ENCODE measurements around the gene GOLT1A.

GOLT1A gene

DNA sequence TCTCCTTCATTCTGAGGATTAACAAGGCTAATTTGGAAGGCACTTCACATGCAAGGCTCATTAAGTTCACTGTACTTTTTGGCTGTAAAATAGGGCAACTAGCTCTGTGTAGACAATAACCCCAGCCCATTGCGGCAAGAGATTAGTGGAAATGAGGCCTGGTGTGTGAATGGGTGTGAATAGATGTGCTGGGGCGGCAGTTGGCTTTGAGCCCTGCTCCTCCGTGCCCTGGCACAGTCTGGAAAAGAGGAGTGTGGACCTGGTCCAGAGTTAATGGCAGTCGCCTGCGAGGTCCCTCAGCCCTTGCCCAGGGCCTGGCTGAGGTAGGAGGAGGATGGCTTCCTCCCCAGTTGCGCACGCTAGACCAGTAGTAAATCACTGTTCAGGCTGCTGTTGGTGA is 22.3 kb downstream of the GOLT1A start:
- DNase-seq (ENCODE audit: low read depth): no peak

GRCh38 chr1:204190212-204191211 is 23.3 kb downstream of the GOLT1A start:
- DNase-seq (ENCODE audit: low read depth): no peak

DNA sequence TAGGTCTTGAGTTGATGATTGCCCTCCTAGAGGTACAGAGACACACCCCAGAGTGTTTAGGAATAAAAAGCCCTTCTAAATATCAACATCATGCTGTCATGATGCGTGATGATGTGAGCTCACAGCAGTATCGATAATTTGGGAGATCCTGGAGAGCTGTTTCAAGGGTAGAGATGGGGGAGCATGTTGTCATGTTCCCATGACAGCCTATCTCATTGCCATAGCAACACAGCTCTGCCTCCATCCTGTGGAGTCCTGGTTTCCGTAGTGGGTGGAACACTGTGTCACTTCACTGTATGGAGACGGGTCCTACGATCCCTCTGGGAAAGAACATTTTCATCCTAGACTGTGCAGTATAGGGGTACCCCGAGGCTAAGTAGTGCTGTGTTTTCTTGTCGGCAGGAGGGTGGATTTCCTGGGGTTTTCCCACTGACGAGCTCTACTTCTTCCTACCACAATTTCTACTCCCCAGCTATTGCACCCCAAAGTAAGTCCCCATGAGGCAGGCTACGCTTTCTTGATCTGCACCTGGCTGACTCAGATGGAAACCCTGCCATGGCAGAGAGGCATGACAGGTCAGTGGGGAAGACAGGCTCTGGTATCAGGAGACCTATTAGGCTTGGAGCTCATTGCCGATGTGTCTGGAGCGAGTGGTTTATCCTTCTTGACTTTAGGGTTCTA is 24.7 kb downstream of the GOLT1A start:
- DNase-seq (ENCODE audit: low read depth): no peak

DNA sequence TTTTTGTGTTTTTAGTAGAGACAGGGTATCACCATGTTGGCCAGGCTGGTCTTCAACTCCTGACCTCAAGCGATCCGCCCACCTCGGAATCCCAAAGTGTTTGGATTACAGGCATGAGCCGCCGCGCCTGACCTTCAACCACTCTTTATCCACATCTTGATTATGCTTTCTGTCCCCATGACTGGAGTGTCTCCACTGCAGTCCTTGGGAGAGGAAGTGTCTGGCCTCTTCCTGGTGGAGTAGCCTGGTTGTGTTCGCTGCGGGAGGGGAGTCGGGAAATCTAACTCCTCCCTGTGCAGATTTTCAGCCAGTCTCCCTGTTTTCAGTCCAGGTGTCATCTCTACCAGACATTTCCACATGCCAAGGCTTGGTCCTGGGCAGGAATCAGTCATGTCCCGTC is 27.2 kb downstream of the GOLT1A start:
- no peak for DNase-seq (ENCODE audit: low read depth)

DNA sequence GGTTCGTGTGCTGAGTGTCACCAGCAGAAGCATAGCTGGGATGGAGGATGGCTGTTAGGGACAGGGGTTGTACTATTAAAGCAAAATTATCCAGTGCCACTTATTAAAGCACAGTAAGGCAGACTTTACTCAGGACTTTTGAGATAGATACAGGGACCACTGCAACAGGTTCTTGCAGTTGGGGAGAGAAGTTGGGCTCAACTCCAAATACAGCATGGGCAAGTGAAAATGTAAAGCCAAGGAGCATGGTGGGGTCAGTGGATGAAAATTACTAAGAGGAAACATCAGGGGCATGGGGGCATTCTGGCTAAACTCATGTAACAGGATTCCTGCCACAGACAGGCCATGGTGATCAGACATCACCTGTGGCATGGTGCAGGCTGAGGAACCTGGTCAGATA is 32.7 kb downstream of the GOLT1A start:
- no peak for DNase-seq (ENCODE audit: low read depth)

DNA sequence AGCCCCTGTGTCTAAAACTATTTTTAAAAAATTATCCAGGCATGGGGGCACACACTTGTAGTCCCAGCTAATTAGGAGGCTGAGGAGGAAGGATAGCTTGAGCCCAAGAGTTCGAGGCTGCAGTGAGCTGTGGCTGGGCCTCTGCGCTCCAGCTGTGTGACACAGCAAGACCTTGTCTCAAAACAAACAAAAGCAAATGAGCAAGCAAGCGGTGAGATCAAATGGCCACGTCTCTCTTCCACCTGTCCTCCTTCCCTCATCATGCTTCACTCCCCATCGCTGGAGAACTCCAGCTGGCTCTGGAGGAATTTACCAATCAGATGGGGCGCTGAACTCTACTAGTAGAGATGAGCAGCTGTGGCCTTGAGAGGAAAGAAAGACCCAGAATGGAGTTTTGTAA is 33.7 kb downstream of the GOLT1A start:
- no peak for DNase-seq (ENCODE audit: low read depth)

GRCh38 chr1:204178487-204179281 is 35.1 kb downstream of the GOLT1A start:
- DNase-seq (ENCODE audit: low read depth): no peak

- no peak for DNase-seq (ENCODE audit: low read depth)
Observed at GRCh38 chr1:204177133-204177532, 36.7 kb downstream of the GOLT1A start.

- DNase-seq (ENCODE audit: low read depth): no peak
Observed at GRCh38 chr1:204176049-204176448, 37.7 kb downstream of the GOLT1A start.

DNA sequence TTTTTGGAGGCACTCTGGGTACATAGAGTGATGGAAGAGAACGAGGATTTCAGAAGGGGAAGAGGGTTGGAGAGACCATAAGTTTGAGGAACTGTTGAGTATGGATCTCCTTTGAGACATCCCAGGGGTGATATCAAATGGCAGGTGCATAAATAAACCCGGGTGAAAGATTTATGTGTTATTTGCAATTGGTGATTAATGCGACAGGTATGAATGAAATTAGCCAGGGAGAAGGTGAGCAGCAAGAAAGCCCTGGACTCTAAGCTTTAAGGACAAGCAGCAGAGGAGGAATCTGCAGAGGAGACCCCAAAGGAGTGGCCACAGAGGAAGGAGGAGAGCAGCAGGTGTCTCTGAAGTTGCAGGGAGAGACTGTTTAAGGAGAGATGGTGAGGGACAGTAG is 38.8 kb downstream of the GOLT1A start:
- no peak for DNase-seq (ENCODE audit: low read depth)

GRCh38 chr1:204172404-204173029 is 41.3 kb downstream of the GOLT1A start:
- DNase-seq (ENCODE audit: low read depth): no peak

- DNase-seq (ENCODE audit: low read depth): no peak
Observed at GRCh38 chr1:204171751-204172178, 42.0 kb downstream of the GOLT1A start.

DNA sequence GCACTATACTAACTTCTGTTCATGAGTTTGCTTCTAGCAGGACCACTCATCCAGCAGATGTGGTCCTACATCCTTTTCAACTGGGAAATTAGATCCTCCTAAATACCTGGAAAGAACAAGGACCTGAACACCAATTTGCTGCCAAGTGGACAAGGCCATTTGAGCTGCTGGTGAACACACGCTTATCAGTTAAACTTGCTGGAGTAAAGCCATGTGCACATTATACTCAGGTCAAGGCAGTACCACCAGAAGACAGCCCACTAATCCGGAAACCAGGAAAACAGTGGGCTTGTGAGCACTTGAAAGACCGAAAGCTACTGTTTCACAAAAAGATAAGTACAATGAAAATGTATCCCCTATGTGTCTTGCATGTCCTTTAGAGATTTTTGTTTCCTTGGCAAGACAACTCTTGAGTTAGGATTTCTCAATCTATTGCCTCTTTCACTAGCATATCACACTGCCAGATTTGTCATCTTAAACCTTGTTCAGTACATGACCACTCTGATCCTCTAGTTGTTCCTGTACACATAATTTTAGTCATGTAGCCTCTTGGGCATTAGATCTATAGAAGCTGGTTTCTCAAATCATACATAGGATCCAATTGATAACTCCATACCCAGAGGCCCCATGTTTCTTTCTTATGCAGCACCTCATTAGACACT is 43.2 kb downstream of the GOLT1A start:
- DNase-seq (ENCODE audit: low read depth): no peak

DNA sequence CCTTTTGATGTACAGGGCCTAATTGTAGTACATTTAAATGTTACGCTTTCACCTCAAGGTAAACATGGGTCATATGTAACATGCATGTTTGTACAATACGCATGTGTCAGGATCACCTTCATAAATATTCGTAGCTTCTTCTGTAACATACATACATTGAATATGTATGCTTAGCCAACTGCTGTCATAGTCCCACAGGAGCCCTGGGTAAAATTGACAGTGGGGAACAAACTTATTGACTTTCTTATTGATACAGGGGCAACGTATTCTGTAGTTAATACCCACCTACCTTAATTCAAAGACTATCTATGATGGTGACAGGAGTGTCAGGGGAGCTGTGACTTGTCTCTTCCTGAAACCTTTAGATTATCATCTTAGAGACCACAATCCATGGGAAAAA is 43.9 kb downstream of the GOLT1A start:
- no peak for DNase-seq (ENCODE audit: low read depth)

DNA sequence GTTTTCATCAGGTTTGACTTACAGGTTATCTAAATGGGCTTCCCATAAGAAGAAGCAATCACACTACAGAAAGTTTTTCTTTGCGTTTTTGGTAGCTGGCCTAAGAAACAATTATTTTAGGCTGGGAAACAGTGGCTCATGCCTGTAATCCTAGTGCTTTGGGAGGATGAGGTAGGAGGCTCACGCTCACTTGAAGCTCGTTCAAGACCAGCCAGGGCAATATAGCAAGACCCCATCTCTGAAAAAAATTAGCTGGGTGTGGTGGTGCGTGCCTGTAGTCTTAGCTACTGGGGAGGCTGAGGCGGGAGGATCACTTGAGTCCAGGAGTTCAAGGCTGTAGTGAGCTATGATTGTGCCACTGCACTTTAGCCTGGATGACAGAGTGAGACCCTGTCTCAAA is 46.1 kb downstream of the GOLT1A start:
- no peak for DNase-seq (ENCODE audit: low read depth)

GRCh38 chr1:204166219-204166618 is 47.6 kb downstream of the GOLT1A start, which contains the start of gene REN:
REN (minus strand) TSS chr1:204166337; CDS start chr1:204166293, 44 bp downstream.
- no peak for DNase-seq (ENCODE audit: low read depth)

- peak; percentile 73 for DNase-seq (ENCODE audit: low read depth)
Observed at GRCh38 chr1:204162494-204163074, 51.2 kb downstream of the GOLT1A start.

GRCh38 chr1:204161609-204162493 is 51.9 kb downstream of the GOLT1A start:
- no peak for DNase-seq (ENCODE audit: low read depth)

DNA sequence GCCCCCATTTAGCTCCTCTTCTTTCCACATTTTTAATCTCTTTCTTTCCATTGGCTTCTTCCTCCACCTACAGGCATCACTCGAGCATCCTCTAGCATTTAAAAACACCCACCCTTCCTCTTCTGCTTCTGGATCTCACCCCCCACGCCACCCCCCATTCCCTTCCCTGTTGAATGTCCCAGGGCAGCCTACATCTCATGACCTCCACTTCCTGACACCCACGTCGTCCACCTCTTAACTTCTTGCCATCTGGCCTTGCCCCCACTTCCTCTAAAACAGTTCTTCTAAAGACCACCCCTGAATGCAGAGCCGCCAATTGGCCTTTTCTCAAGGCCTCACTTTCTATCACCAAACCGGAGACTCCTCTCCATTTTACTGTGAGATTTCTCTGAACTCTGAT is 55.8 kb downstream of the GOLT1A start:
- no peak for DNase-seq (ENCODE audit: low read depth)

DNA sequence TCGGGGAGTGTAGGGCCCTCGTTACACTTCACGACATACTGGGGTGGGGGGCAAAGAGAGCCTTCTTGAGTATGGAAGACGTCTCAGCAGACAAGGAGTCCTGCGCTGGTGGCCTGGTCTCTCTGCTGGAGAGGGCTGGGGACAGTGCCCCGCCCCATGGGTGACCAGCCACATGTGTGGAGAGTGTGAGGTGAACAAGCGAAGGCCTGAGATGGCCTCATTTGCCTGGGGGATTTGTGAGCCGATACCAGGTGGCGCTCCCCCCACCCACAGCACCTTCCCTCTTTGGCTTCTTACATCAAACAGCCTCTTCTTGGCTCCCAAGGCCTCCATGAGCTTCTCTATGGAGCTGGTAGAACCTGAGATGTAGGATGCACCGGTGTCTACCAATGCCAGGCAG is 57.9 kb downstream of the GOLT1A start:
- no peak for DNase-seq (ENCODE audit: low read depth)

All from activated gamma-delta T cell treated with anti-CD3 and anti-CD28 coated beads, Interleukin-2, amount 50 U/mL, for 16 hours (primary cell).